ENCODE data around the gene CTSO.
"Not testable (repeated sequence)": the region's sequence is repeated elsewhere in the genome, so short reads cannot be mapped to it uniquely, and the experiment has no call there.

The CTSO gene

GRCh38 chr4:155954118-155954685, 536 bp upstream of the CTSO start:
- no peak for DNase-seq

GRCh38 chr4:155952501-155952901, 1.2 kb downstream of the CTSO start:
- no peak for DNase-seq

DNA sequence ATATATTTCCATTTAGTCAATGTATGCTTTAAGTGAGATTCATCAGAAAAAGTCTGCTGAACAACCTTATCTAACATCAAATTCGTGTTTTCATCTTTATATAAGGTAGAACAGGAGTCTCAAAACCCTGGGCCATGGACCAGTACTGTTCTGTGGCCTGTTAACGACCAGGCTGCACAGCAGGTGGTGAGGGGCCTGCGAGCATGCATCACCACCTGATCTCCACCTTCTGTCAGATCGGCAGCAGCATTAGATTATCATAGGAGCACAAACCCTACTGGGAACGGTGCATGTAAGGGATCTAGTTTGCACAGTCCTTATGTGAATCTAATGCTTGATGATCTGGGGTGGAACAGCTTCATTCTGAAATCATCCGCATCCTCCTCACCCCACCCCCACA, 3.2 kb downstream of the CTSO start:
- DNase-seq: no peak

- no peak for DNase-seq
Measured at GRCh38 chr4:155948541-155948940, 5.1 kb downstream of the CTSO start.

DNA sequence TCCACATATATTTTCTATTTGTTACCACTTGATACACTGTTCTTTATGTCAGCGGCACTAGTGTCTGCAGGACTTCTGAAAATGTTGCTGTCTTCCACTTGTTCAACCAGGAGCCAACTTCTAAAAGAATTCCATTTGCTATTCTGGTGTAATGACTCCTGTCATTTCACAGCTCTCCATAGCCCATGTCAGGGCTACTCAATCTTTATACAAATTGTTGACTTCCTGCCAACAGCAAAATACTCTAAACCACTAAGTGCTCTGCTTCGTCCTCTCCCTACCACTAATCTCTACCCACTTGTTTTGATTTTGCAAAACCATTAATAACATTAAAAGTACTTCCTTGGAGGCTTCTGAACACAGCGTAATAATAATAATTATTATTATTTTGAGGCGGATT, 7.2 kb downstream of the CTSO start:
- DNase-seq: no peak

DNA sequence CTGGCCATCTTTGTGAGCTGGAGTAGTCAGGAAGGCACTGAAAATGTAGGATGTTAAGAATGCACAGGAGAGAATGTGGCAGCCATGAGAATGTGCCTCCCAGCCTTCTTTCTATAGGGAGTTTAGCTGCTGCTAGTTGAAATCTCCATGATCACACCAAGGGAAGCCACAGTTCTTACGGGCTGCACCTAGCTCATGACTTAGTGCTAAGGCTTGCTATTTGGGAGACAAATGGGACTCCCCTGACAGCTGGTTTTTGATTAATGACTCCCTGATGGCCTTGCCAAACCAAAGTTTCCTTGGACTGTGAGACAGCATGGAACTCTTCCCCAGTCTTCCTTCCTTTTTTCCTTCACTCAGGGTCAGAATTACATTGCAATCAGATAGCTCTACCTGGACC, 9.2 kb downstream of the CTSO start:
- DNase-seq: no peak

DNA sequence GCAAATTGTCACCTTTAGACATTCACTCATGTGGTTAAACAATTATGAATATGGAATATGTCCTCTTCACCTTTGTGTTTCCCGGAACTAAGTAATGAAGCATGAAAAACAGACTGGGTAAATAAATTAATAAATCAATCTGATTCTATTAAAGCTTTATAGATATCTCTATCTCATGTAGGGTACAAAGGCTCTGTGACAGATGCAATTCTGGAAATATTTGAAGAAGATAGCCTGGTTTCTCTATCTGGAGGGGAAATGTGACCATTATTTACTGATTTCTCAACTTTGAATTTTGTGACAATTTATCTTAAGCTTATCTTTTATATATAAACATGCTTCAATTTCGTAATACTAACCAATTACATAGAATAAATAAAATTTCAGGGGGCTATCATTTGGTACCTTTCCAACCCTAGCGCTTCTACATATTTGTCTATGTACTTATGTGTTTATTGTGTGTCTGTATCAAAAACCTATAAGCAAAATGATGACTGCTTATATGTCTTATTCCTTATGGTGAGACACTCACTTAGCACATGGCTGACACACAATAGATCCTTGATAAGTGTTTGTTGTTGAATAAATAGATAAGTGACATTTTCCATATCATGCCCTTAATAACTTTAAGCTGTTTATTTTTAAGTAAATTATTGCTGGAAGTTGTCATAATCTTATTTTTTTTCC, 9.9 kb downstream of the CTSO start:
- no peak for DNase-seq

DNA sequence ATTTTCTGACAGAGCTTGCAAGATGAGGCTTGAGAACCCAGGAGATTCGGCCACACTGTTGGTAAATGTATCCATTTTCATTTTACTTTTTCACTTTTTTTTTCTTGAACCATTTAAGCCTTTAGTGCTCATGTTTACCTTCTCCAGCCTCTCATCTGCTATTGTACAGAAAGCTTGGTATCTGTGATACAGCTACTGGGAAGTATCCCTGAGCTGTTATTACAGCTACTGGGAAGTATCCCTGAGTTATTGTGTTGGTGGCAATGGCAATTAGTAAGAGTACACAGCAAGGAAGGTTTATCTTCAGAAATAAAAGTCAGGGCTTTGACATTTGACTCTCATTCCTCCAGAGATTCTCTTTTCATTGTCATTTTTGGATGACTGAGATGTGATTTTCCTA, 11.8 kb downstream of the CTSO start:
- DNase-seq: no peak

- DNase-seq: no peak
Measured at GRCh38 chr4:155941085-155941790, 12.4 kb downstream of the CTSO start.

DNA sequence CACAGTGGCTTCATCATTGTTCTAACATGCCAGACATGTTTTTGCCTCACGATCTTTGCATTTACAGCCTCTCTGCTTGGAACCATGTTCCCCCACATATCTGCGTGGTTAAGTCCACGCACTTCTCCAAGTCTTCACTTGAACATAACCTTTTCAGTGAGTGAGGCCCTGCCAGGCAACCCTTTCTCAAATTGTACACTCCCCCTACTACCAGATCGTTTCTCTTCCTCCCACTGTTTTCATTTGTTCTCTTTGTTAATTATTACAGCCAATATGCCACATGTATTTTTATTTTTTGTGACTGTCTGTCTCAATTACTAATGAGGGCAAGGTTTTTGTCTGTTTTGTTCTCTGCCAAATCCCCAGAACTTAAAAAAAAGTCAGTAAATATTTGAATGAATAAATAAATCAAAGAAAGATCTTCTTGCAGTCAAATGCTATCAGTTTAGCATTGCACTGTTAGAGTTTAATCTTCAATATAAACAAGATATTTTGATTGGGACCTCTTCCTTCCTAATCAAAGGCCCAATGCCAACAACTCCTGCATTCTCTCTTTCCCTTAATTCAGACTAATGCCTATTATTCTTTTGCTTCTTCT, 18.2 kb downstream of the CTSO start:
- DNase-seq: no peak

DNA sequence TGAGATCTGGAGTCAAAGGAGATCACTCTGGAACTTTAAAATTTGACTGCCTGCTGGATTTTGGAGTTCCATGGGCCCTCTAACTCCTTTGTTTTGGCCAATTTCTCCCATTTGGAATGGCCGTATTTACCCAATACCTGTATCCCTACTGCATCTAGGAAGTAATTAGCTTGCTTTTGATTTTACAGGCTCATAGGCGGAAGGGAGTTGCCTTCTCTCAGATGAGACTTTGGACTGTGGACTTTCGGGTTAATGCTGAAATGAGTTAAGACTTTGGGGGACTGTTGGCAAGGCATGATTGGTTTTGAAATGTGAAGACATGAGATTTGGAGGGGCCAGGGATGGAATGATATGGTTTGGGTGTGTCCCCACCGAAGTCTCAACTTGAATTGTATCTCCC, 19.0 kb downstream of the CTSO start:
- DNase-seq: not testable (repeated sequence)

DNA sequence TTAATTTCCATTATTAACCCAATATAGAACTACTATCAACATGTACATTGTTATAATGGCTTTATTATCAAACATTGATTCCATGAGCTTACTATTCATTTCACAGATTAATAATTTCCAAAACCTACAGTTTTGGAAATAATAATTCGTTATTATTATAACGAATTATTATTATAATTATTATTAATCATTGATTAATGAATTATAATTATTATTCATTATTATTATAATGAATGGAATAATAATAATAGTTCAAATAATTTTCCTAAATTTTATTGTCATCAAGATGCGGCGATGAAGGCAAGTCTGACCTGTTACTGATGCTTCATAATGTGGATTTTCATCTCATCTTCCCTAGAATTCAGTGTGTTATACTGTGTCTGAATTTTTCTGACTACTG, 22.0 kb downstream of the CTSO start:
- no peak for DNase-seq

- DNase-seq: no peak
Measured at GRCh38 chr4:155930330-155930729, 23.3 kb downstream of the CTSO start.

DNA sequence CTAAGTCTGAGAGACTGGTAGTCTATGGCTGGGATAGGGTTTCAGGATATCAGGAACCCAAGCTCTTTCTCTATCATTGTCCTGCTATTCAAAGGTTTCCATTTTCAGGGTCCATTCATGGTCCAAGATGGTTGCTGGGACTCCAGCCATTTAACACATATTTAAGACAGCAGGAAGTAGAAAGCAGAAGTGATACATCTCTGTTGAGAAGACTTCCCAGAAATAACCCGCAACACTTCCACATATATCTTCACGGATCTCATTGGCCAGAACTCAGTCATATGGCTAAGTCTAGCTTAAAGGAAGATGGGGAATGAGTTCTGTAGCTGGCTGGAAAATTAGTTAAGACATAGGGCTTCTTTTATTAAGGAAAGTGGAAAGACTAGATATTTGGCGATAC, 23.8 kb downstream of the CTSO start:
- DNase-seq: no peak

DNA sequence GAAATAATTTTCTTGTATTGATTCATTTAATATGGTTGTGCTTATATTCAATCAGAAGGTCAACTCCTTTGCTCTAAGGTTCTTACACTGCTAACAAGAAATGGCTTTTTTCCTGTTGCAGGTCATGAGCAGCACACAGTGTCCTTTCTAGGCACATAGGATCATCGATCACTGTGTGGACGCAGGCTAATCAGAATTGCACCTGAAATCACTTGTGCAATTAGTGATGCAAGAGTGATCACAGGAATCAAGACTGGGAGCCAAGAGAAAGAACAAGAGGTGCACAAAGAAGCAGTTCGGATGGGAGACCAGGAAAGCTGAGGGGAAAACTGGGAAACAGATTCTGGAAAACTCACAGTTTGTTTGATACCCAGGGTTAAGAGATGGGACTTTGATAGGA, 29.0 kb downstream of the CTSO start:
- DNase-seq: no peak

GRCh38 chr4:155921597-155921996, 32.1 kb downstream of the CTSO start:
- no peak for DNase-seq

DNA sequence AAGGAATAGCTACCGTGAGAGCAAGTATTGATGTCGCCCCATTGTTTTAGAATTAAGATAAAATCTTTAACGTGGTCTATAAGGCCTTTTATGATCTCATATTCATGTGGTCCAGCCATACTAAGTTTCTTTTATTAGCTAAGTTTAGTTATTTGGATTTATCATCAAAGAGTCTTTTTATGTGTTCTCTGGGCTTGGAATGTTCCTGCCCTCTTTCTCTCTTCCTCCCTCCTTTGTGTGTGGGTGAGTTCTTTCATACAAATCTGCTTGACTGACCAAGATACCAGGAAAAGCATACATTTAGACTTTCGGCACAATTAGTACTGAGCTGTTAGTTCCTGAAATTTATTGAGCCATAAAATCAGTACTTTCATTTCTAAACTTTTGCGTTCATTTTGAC, 38.9 kb downstream of the CTSO start:
- no peak for DNase-seq

DNA sequence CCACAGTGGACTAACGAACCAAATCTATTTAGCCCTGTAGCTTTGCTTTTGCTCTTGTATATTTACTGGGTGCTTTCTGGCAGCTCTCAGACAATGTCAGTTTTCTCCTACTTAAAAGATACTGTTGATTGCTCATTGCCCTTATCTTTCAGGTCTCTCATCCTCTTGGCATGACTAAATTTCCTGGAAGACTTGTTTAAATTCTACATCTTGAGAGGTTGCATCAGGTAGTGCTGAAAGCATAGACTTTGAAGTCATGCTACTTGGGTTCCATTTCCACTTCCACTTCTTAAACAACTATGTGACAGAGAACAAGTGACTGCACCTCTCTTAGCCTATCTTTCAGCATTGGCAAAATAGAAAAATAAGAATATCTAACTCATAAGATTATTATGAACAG, 41.8 kb downstream of the CTSO start:
- no peak for DNase-seq

GRCh38 chr4:155909615-155910226, 43.9 kb downstream of the CTSO start:
- no peak for DNase-seq

GRCh38 chr4:155908187-155909139, 45.2 kb downstream of the CTSO start:
- DNase-seq: peak; percentile 53

DNA sequence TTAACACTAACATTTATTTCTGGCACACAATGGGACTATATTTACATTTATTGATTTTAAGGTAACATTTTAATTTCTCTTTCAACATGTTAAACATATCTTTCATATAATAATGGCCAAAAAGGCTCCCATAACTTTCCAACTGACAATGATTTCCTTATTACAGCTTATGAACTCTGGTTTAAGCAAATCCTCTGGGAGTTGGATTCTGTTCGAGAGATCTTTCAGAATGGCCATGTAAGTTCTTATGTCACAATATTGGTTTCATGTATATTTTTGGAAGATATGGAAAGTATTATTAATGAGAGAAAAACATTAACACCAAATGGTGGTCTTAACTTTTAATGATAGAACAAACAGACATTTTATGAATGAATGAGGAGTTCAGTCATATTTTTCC, 46.1 kb downstream of the CTSO start:
- DNase-seq: no peak

DNA sequence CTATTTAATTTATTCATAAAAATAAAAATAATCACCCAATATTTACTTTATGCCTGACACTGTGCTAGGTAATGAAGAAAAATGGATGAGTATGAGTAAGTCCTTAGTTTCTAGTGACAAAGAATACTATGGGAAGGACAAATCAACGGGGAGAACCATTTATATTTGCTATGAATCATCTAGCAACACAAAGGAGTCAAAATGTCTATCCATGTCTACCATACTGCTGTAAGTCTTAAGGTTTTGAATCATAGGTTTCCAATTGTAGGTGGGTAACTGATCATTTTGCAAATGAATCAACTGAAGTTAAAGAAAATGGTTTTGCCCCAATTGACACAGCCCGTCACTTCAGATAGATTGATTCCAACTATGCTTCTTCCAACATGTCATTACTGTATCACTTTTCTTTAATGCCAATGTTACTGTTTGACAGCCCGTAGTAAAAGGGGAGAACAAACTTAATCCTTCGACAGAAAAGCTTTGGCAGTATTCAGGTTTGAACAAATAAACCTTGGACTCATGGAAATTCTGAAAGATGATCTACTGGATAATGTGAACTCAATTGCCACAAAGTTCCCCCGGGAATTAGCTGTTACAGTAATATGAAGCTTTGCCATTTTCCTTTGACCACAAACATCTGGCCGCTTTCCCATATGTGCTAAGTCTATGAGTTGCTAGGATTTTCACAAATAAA, 47.0 kb downstream of the CTSO start:
- DNase-seq: no peak
